Measurements from ENCODE around the gene CST7.

DNA sequence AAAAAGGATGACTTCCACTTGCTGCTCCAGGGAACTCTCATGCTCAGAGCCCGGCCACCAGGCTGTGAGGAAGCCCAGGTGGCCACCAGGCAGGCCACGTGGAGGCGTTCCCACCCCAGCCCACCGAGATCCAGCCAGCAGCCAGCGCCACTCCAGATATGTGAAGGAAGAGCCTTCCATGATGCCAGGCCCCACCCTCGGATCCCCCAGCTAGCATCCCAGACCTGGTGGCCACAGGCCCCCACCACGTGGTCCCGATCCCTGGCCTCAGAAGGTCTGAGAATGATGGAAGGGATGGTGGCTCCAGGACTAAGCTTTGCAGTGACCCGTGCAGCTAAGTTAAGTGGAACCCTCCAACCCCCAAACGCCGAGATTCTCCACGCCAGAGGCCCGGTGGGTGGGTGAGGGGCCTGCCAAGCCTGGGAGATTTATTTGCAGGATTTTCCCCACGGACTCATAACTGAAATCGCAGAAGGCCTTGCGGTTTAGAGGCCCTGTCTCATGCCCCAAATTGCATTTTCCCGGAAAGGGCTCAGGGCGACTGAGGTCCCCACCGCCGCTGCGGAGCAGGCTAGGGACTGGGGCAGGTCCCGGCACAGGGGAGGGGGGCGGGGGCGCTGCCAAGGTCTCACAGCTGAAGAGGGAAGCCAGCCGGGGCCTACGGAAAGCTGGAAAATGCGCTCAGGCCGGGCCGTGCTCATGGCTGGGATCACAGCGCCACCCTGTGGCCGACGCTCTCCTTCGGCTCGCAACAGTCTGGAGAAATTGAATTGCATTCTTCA is 31.1 kb upstream of the CST7 start:
- TF ChIP-seq, protein P1, sequence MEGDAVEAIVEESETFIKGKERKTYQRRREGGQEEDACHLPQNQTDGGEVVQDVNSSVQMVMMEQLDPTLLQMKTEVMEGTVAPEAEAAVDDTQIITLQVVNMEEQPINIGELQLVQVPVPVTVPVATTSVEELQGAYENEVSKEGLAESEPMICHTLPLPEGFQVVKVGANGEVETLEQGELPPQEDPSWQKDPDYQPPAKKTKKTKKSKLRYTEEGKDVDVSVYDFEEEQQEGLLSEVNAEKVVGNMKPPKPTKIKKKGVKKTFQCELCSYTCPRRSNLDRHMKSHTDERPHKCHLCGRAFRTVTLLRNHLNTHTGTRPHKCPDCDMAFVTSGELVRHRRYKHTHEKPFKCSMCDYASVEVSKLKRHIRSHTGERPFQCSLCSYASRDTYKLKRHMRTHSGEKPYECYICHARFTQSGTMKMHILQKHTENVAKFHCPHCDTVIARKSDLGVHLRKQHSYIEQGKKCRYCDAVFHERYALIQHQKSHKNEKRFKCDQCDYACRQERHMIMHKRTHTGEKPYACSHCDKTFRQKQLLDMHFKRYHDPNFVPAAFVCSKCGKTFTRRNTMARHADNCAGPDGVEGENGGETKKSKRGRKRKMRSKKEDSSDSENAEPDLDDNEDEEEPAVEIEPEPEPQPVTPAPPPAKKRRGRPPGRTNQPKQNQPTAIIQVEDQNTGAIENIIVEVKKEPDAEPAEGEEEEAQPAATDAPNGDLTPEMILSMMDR (IDR thresholded peaks at IDR 0.05) = peak; percentile 83 to 97 (median 90)
- no peak for TF ChIP-seq POLR2A (IDR thresholded peaks at IDR 0.05)

Data from testis (tissue), 2 donors.